HepG2 (cell line): ENCODE data around the gene PRKACG. TPM values are rescaled to one million over a fixed set of nuclear protein-coding genes. Genes with fewer than 3 reads are reported as not detected.

Experiments used
- EZH2 ChIP-seq: conservative IDR thresholded peaks from 2 replicates; pipeline ENCODE4 v1.6.1; 2012; ENCODE audit warnings: mild to moderate bottlenecking, low read depth, low read length, moderate library complexity
- GABPB1 ChIP-seq: IDR thresholded peaks from 2 replicates; pipeline ENCODE4 v1.6.1; 2016; ENCODE audit warnings: mild to moderate bottlenecking, missing genetic modification reagents, moderate library complexity, missing compliant biosample characterization
- KLF15 ChIP-seq: sonication (generic); formaldehyde crosslinking; IDR thresholded peaks from 2 replicates; pipeline ENCODE4 v1.8.1; 2023; ENCODE audit warnings: borderline replicate concordance, mild to moderate bottlenecking, inconsistent platforms, missing genetic modification reagents, mixed read lengths
- MAFK ChIP-seq, 2 experiments: IDR thresholded peaks in 1 of 2; conservative IDR thresholded peaks in 1 of 2; 2 replicates each; pipeline ENCODE4 v1.6.1; 2011; ENCODE audit warnings: improper control_type of control experiment in 2 of 2, low read length in 2 of 2
- ONECUT2 ChIP-seq: sonication (generic); formaldehyde crosslinking; IDR thresholded peaks from 2 replicates; pipeline ENCODE4 v1.4.0; 2020; ENCODE audit warnings: missing genetic modification reagents
- POLR2A ChIP-seq, 2 experiments: IDR thresholded peaks; 2 replicates each; pipeline ENCODE4 v1.6.1; 2011; ENCODE audit warnings: low read depth in 2 of 2, low read length in 2 of 2, mild to moderate bottlenecking in 1 of 2, moderate library complexity in 1 of 2; ENCODE audit not compliant: insufficient read depth in 1 of 2
- SAFB2 ChIP-seq: sonication (generic); formaldehyde crosslinking; IDR thresholded peaks from 2 replicates; pipeline ENCODE4 v1.5.1; 2020; ENCODE audit warnings: missing genetic modification reagents, low read depth, mild to moderate bottlenecking, borderline replicate concordance
- SP2 ChIP-seq: sonication (generic); formaldehyde crosslinking; IDR thresholded peaks from 2 replicates; pipeline ENCODE4 v1.5.1; 2020; ENCODE audit warnings: mild to moderate bottlenecking, missing genetic modification reagents
- TOPORS ChIP-seq: sonication (generic); formaldehyde crosslinking; IDR thresholded peaks from 2 replicates; pipeline ENCODE4 v1.8.0; 2023; ENCODE audit warnings: mild to moderate bottlenecking, missing genetic modification reagents
- TRAFD1 ChIP-seq: sonication (generic); formaldehyde crosslinking; IDR thresholded peaks from 2 replicates; pipeline ENCODE4 v1.5.1; 2020; ENCODE audit warnings: missing genetic modification reagents, mild to moderate bottlenecking, borderline replicate concordance
- ZNF276 ChIP-seq: sonication (generic); formaldehyde crosslinking; IDR thresholded peaks from 2 replicates; pipeline ENCODE4 v1.4.0; 2020; ENCODE audit warnings: mild to moderate bottlenecking, low read depth, missing genetic modification reagents
- ZNF530 ChIP-seq: sonication (generic); formaldehyde crosslinking; IDR thresholded peaks from 2 replicates; pipeline ENCODE4 v1.5.0; 2020; ENCODE audit warnings: low read depth, mild to moderate bottlenecking, missing genetic modification reagents
- ZNF781 ChIP-seq: sonication (generic); formaldehyde crosslinking; IDR thresholded peaks from 2 replicates; pipeline ENCODE4 v1.5.1; 2020; ENCODE audit warnings: borderline replicate concordance, mild to moderate bottlenecking, missing genetic modification reagents; ENCODE audit errors: not compliant biosample characterization
- polyA plus RNA-seq, 8 experiments: library from polyadenylated mRNA; depleted of rRNA in 3 of 8; stranded (reverse) in 7 of 8; unstranded in 1 of 8; fragments of >200 nt; fragmentation: Illumina TruSeq in 4 of 8; extraction: Trizol in 4 of 8; gene quantifications; 2 replicates each; pipeline versions ENCODE4 v1.2.1 to v1.2.3, GENCODE V29; 2011 to 2016; ENCODE audit warnings: low read depth in 4 of 8, missing spikeins in 1 of 8, mixed read lengths in 1 of 8; ENCODE audit not compliant: insufficient read depth in 1 of 8
- total RNA-seq, 5 experiments: library from RNA; depleted of rRNA; stranded (reverse); fragments of >200 nt; fragmentation: Illumina TruSeq; extraction: Trizol; gene quantifications; 2 replicates each; pipeline ENCODE4 v1.2.3, GENCODE V29; 2016; ENCODE audit warnings: low read depth in 1 of 5
- TF ChIP-seq, protein P1 (sequence below): sonication (generic); formaldehyde crosslinking; IDR thresholded peaks from 2 replicates; pipeline ENCODE4 v1.5.0; 2020; ENCODE audit warnings: mild to moderate bottlenecking, missing genetic modification reagents, borderline replicate concordance
- TF ChIP-seq, protein P2 (sequence below): sonication (generic); formaldehyde crosslinking; conservative IDR thresholded peaks from 2 replicates; pipeline ENCODE4 v1.5.0; 2020; ENCODE audit warnings: missing genetic modification reagents

The PRKACG gene
- total and polyA plus RNA-seq, 2 of the 13 experiments (the other 11 are each of a cell fraction or from before 2014, with no cell fraction given) = not detected

DNA sequence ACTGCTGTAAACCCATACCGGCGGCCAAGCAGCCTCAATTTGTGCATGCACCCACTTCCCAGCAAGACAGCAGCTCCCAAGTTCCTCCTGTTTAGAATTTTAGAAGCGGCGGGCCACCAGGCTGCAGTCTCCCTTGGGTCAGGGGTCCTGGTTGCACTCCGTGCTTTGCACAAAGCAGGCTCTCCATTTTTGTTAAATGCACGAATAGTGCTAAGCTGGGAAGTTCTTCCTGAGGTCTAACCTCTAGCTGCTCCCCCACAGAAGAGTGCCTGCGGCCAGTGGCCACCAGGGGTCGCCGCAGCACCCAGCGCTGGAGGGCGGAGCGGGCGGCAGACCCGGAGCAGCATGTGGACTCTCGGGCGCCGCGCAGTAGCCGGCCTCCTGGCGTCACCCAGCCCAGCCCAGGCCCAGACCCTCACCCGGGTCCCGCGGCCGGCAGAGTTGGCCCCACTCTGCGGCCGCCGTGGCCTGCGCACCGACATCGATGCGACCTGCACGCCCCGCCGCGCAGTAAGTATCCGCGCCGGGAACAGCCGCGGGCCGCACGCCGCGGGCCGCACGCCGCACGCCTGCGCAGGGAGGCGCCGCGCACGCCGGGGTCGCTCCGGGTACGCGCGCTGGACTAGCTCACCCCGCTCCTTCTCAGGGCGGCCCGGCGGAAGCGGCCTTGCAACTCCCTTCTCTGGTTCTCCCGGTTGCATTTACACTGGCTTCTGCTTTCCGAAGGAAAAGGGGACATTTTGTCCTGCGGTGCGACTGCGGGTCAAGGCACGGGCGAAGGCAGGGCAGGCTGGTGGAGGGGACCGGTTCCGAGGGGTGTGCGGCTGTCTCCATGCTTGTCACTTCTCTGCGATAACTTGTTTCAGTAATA lies 21.8 kb upstream of the PRKACG start, which contains the start of gene FXN (continued):
- TF ChIP-seq ZNF276 = no peak
- TF ChIP-seq ZNF530 (CRISPR knock-in tag) = no peak
- TF ChIP-seq, protein P1, sequence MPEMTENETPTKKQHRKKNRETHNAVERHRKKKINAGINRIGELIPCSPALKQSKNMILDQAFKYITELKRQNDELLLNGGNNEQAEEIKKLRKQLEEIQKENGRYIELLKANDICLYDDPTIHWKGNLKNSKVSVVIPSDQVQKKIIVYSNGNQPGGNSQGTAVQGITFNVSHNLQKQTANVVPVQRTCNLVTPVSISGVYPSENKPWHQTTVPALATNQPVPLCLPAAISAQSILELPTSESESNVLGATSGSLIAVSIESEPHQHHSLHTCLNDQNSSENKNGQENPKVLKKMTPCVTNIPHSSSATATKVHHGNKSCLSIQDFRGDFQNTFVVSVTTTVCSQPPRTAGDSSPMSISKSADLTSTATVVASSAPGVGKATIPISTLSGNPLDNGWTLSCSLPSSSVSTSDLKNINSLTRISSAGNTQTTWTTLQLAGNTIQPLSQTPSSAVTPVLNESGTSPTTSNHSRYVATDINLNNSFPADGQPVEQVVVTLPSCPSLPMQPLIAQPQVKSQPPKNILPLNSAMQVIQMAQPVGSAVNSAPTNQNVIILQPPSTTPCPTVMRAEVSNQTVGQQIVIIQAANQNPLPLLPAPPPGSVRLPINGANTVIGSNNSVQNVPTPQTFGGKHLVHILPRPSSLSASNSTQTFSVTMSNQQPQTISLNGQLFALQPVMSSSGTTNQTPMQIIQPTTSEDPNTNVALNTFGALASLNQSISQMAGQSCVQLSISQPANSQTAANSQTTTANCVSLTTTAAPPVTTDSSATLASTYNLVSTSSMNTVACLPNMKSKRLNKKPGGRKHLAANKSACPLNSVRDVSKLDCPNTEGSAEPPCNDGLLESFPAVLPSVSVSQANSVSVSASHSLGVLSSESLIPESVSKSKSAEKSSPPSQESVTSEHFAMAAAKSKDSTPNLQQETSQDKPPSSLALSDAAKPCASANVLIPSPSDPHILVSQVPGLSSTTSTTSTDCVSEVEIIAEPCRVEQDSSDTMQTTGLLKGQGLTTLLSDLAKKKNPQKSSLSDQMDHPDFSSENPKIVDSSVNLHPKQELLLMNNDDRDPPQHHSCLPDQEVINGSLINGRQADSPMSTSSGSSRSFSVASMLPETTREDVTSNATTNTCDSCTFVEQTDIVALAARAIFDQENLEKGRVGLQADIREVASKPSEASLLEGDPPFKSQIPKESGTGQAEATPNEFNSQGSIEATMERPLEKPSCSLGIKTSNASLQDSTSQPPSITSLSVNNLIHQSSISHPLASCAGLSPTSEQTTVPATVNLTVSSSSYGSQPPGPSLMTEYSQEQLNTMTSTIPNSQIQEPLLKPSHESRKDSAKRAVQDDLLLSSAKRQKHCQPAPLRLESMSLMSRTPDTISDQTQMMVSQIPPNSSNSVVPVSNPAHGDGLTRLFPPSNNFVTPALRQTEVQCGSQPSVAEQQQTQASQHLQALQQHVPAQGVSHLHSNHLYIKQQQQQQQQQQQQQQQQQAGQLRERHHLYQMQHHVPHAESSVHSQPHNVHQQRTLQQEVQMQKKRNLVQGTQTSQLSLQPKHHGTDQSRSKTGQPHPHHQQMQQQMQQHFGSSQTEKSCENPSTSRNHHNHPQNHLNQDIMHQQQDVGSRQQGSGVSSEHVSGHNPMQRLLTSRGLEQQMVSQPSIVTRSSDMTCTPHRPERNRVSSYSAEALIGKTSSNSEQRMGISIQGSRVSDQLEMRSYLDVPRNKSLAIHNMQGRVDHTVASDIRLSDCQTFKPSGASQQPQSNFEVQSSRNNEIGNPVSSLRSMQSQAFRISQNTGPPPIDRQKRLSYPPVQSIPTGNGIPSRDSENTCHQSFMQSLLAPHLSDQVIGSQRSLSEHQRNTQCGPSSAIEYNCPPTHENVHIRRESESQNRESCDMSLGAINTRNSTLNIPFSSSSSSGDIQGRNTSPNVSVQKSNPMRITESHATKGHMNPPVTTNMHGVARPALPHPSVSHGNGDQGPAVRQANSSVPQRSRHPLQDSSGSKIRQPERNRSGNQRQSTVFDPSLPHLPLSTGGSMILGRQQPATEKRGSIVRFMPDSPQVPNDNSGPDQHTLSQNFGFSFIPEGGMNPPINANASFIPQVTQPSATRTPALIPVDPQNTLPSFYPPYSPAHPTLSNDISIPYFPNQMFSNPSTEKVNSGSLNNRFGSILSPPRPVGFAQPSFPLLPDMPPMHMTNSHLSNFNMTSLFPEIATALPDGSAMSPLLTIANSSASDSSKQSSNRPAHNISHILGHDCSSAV (CRISPR knock-in tag) = no peak
- peak; percentile 77 for TF ChIP-seq GABPB1 (CRISPR knock-in tag)
- TF ChIP-seq KLF15 (CRISPR knock-in tag) = no peak
- TF ChIP-seq ZNF781 = no peak
- no peak for TF ChIP-seq ONECUT2 (CRISPR knock-in tag)
- TF ChIP-seq, protein P2, sequence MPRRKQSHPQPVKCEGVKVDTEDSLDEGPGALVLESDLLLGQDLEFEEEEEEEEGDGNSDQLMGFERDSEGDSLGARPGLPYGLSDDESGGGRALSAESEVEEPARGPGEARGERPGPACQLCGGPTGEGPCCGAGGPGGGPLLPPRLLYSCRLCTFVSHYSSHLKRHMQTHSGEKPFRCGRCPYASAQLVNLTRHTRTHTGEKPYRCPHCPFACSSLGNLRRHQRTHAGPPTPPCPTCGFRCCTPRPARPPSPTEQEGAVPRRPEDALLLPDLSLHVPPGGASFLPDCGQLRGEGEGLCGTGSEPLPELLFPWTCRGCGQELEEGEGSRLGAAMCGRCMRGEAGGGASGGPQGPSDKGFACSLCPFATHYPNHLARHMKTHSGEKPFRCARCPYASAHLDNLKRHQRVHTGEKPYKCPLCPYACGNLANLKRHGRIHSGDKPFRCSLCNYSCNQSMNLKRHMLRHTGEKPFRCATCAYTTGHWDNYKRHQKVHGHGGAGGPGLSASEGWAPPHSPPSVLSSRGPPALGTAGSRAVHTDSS = no peak
- no peak for TF ChIP-seq EZH2
- no peak; the same call in 1 of the 2 replicates for TF ChIP-seq SAFB2 (CRISPR knock-in tag)
- TF ChIP-seq MAFK (conservative IDR thresholded peaks at IDR 0.05 in 1 of 2, IDR thresholded peaks at IDR 0.05 in 1 of 2; ENCODE audit: low read length in 2 of 2) = no peak
- TF ChIP-seq TRAFD1 (CRISPR knock-in tag) = no peak
- TF ChIP-seq SP2 (CRISPR knock-in tag) = no peak
- no peak; the same call in 1 of the 2 replicates for TF ChIP-seq TOPORS (CRISPR knock-in tag)
- TF ChIP-seq POLR2A (IDR thresholded peaks at IDR 0.05; ENCODE audit: insufficient read depth in 1 of 2, low read depth in 2 of 2, low read length in 2 of 2) = peak; percentile 55 to 64
